SU-DHL-6 (cell line): ENCODE data around the gene C12orf43.

Source experiments
- H2AFZ ChIP-seq: fragments of 200-600 bp; sonication (generic); 2 replicates; pipeline ENCODE4 v1.6.1; 2014; ENCODE audit warnings: low read depth, mild to moderate bottlenecking, moderate library complexity, mixed read lengths, antibody characterized with exemption, low read length; ENCODE audit not compliant: severe bottlenecking
- H3F3A ChIP-seq: fragments of 200-600 bp; shearing (Covaris generic); 2 replicates; pipeline ENCODE4 v1.6.0; 2016; ENCODE audit warnings: antibody characterized with exemption, mild to moderate bottlenecking; ENCODE audit not compliant: insufficient read depth
- H3K27ac ChIP-seq: fragments of 200-600 bp; sonication (generic); 2 replicates; pipeline ENCODE4 v1.5.1; 2016; ENCODE audit warnings: low read depth, mild to moderate bottlenecking, low read length, moderate library complexity, mixed read lengths
- H3K27me3 ChIP-seq: fragments of 200-600 bp; sonication (generic), shearing (Covaris generic); 2 replicates; pipeline ENCODE4 v1.6.0; 2014; ENCODE audit warnings: mild to moderate bottlenecking, low read length
- H3K36me3 ChIP-seq: fragments of 200-600 bp; sonication (generic); 2 replicates; pipeline ENCODE4 v1.6.1; 2014; ENCODE audit warnings: mild to moderate bottlenecking, low read length, mixed read lengths
- H3K4me2 ChIP-seq: fragments of 300-600, 200-600 bp; shearing (Covaris generic), sonication (generic); 2 replicates; pipeline ENCODE4 v1.6.0; 2014; ENCODE audit warnings: low read length, low read depth, mild to moderate bottlenecking; ENCODE audit not compliant: poor library complexity, severe bottlenecking
- H3K4me3 ChIP-seq: fragments of 200-600 bp; sonication (generic); 2 replicates; pipeline ENCODE4 v1.5.1; 2014; ENCODE audit warnings: antibody characterized with exemption, low read length, mild to moderate bottlenecking, mixed read lengths; ENCODE audit not compliant: insufficient read depth, poor library complexity, severe bottlenecking
- H3K79me2 ChIP-seq: fragments of 200-600 bp; sonication (generic); 2 replicates; pipeline ENCODE4 v1.6.1; 2014; ENCODE audit warnings: mild to moderate bottlenecking, low read length, moderate library complexity; ENCODE audit not compliant: insufficient read depth
- H3K9ac ChIP-seq: fragments of 200-600 bp; sonication (generic); 2 replicates; pipeline ENCODE4 v1.7.0; 2014; ENCODE audit warnings: mild to moderate bottlenecking, low read length
- H3K9me2 ChIP-seq: fragments of 200-600 bp; sonication (generic); replicated peaks from 2 replicates; pipeline ENCODE4 v1.6.1; 2014; ENCODE audit warnings: low read length; ENCODE audit not compliant: insufficient read depth
- H3K9me3 ChIP-seq: fragments of 200-600 bp; sonication (generic); 2 replicates; pipeline ENCODE4 v1.6.1; 2014; ENCODE audit warnings: low read length, mixed read lengths; ENCODE audit not compliant: insufficient read depth
- H4K20me1 ChIP-seq: fragments of 200-600 bp; sonication (generic); 2 replicates; pipeline ENCODE4 v1.6.1; 2014; ENCODE audit warnings: low read depth, mild to moderate bottlenecking, antibody characterized with exemption, low read length, moderate library complexity, mixed read lengths
- EZH2phosphoT487 ChIP-seq: fragments of 200-600 bp; sonication (generic), shearing (Covaris generic); conservative IDR thresholded peaks from 2 replicates; pipeline ENCODE4 v1.6.1; 2018; ENCODE audit warnings: mild to moderate bottlenecking, antibody characterized with exemption, low read length, moderate library complexity, mixed read lengths
- TF ChIP-seq, protein P1 (sequence below): fragments of 200-600 bp; sonication (generic); IDR thresholded peaks from one replicate; pipeline ENCODE4 v1.5.1; 2017; ENCODE audit warnings: antibody characterized with exemption, mild to moderate bottlenecking, low read length, moderate library complexity; ENCODE audit not compliant: insufficient read depth, poor library complexity, severe bottlenecking

C12orf43 gene

DNA sequence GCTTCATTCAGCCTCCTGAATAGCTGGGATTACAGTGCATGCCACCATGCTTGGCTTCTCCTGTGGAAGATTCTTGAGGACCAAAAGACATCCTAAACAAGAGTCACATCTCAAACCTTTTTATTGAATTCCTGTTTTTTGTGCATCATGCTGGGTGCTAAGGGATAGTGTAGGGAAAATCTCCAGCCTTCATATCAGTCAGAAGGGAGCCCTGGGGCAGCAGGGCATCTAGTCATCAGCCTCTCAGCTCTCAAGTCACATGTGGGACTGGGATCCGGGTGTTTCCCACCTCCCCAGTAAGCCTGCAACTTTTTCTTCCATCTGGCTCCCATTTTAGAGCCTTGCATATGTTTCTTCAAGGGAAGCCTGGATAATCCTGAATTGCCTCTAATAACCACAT, 47.8 kb upstream of the C12orf43 start:
- Histone ChIP-seq H3K36me3 (no peaks in the 10 kb centered on the region), H3K4me2 (no peak overlapping the region), H3K27ac (no peak overlapping the region), H3K4me3 (no peak overlapping the region), H3K9me3 (no peaks in the 10 kb centered on the region), H4K20me1 (no peaks in the 10 kb centered on the region), H3K27me3 (no peaks in the 10 kb centered on the region), H3K9ac (no peak overlapping the region), H3K9me2 (no peaks in the 10 kb centered on the region), H3K79me2 (no peaks in the 10 kb centered on the region), H3F3A (no peaks in the 10 kb centered on the region), H2AFZ (no peak overlapping the region)
- TF ChIP-seq, protein P1, sequence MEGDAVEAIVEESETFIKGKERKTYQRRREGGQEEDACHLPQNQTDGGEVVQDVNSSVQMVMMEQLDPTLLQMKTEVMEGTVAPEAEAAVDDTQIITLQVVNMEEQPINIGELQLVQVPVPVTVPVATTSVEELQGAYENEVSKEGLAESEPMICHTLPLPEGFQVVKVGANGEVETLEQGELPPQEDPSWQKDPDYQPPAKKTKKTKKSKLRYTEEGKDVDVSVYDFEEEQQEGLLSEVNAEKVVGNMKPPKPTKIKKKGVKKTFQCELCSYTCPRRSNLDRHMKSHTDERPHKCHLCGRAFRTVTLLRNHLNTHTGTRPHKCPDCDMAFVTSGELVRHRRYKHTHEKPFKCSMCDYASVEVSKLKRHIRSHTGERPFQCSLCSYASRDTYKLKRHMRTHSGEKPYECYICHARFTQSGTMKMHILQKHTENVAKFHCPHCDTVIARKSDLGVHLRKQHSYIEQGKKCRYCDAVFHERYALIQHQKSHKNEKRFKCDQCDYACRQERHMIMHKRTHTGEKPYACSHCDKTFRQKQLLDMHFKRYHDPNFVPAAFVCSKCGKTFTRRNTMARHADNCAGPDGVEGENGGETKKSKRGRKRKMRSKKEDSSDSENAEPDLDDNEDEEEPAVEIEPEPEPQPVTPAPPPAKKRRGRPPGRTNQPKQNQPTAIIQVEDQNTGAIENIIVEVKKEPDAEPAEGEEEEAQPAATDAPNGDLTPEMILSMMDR, result no peak
- no peak for TF ChIP-seq EZH2phosphoT487

DNA sequence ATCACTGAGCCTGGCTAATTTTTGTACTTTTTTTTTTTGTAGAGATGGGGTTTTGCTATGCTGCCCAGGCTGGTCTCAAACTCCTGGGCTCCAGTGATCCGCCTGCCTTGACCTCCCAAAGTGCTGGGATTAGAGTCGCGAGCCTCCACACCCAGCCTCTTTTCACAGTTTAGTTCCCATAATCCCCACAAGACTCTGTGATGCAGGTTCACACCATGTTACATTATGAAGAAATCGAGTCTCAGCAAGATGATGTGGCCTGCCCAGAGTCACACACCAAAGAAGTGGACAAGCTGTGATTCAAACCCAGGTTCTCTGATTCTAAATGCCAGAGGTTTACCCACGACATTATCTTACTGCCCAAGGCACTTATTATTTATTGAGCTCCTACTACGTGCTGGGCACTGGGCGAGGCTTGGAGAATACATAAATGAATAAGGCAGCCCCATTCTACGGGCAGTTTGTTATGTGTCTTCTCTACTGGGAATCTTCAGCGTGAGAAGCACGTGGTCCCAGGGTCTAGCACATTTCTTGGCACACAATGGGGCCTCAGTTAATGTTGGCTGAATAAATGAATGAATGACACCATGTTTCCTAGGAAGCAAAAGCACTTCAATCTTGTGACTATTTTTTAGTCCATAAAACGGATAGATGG, 46.2 kb upstream of the C12orf43 start:
- H3K4me3 ChIP-seq, result no peak overlapping the region
- no peaks in the 10 kb centered on the region for H3K9me2 ChIP-seq
- H3K4me2 ChIP-seq, result no peak overlapping the region
- H3K27ac ChIP-seq, result no peak overlapping the region
- no peaks in the 10 kb centered on the region for H3K79me2 ChIP-seq
- no peak overlapping the region for H3K9ac ChIP-seq
- TF ChIP-seq, protein P1, result no peak
- no peak for TF ChIP-seq EZH2phosphoT487
- no peak overlapping the region for H2AFZ ChIP-seq
- no peaks in the 10 kb centered on the region for H3K36me3 ChIP-seq
- H3F3A ChIP-seq, result no peaks in the 10 kb centered on the region
- H3K9me3 ChIP-seq, result no peaks in the 10 kb centered on the region
- no peaks in the 10 kb centered on the region for H4K20me1 ChIP-seq
- no peaks in the 10 kb centered on the region for H3K27me3 ChIP-seq

DNA sequence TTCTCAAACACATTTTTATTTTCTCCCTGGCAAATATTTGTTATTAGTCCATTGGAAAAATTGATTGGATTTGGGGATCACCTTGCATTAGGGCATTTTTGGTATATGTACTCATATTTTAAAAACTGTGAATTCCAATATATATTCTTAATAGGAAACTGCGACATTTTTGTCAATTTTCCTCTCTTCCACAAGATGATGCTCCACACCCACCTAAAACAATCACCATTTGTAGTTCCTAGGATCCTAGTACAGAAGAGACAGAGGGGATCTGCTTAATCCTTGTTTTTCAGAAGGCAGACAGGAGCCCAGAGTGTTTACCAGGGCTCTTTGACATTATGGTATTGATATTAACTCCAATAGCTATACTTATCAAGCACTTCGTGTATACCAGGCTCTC, 45.5 kb upstream of the C12orf43 start:
- H3K36me3 ChIP-seq, result no peaks in the 10 kb centered on the region
- H3K79me2 ChIP-seq, result no peaks in the 10 kb centered on the region
- no peak overlapping the region for H3K4me2 ChIP-seq
- no peak for TF ChIP-seq EZH2phosphoT487
- H3K27me3 ChIP-seq, result no peaks in the 10 kb centered on the region
- H3K4me3 ChIP-seq, result no peak overlapping the region
- no peaks in the 10 kb centered on the region for H3K9me3 ChIP-seq
- H3K27ac ChIP-seq, result no peak overlapping the region
- H2AFZ ChIP-seq, result no peak overlapping the region
- no peak overlapping the region for H3K9ac ChIP-seq
- no peaks in the 10 kb centered on the region for H4K20me1 ChIP-seq
- no peaks in the 10 kb centered on the region for H3F3A ChIP-seq
- H3K9me2 ChIP-seq, result no peaks in the 10 kb centered on the region

DNA sequence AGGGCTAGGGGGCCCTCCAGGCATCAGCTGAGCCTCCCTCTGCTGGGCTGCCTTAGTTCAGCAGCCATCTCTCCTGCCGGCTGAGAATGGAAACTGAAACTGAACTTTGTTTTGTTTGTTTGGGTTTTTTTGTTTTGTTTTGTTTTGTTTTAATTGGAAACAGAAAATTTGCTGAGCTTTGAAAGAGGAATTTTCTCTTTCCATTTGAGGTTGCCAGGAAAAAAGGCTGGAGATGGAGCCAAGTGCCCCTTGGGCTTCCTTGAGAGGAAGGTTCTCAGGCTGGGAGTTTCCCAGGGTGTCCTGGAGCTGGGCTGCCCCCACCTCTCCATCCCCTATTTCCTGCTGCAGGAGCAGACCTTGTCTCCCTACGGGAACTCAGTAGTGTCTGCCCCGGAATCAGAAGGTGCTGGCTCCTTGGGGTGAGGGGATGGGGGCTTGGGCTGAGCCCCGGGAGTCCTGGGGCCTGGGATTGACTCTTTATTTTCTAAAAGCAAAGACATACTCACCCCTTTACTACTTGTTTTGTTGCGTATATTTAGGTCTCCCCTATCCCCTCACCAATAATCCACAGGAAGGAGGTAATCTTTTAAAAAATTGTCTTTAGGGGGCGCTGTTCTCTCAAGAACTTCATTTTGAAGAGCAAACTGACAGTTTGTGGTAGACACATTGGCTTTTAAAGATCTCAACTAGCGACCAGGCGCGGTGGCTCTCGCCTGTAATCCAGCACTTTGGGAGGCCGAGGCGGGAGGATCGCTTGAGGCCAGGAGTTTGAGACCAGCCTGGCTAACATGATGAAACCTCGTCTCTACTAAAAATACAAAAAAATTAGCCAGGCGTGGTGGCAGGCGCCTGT, 44.1 kb upstream of the C12orf43 start:
- no peak overlapping the region for H3K4me3 ChIP-seq
- H3K79me2 ChIP-seq, result no peaks in the 10 kb centered on the region
- no peak overlapping the region for H3K27ac ChIP-seq
- H3K9me3 ChIP-seq, result no peaks in the 10 kb centered on the region
- H3K36me3 ChIP-seq, result no peaks in the 10 kb centered on the region
- no peaks in the 10 kb centered on the region for H4K20me1 ChIP-seq
- no peak overlapping the region for H3K9ac ChIP-seq
- peak overlapping the region; percentile 55 for H2AFZ ChIP-seq
- H3K9me2 ChIP-seq, result no peaks in the 10 kb centered on the region
- no peaks in the 10 kb centered on the region for H3F3A ChIP-seq
- H3K4me2 ChIP-seq, result peak overlapping the region; percentile 32
- TF ChIP-seq, protein P1, result peak; percentile 34
- TF ChIP-seq EZH2phosphoT487, result no peak
- H3K27me3 ChIP-seq, result no peaks in the 10 kb centered on the region
